H1 (cell line): ENCODE results near the gene RAB11B. TPM values are rescaled to one million over a fixed set of nuclear protein-coding genes. Genes with fewer than 3 reads are reported as not detected.

Experiments used
- CTCF ChIA-PET: fragments of 300-600 bp; sonication (Branson Sonifier 250); formaldehyde crosslinking; loops from one replicate; lab custom pipeline; 2021; ENCODE audit not compliant: partially characterized antibody; lab: Charles Lee
- POLR2A ChIA-PET: fragments of 300-600 bp; sonication (Branson Sonifier 250); formaldehyde crosslinking; loops from one replicate; lab custom pipeline; 2021; ENCODE audit warnings: inconsistent platforms; ENCODE audit not compliant: partially characterized antibody; lab: Charles Lee
- DNase-seq, 2 experiments: peaks; one replicate each; pipeline versions ENCODE4 v3.0.0 to v3.0.0-alpha.2; 2010 to 2022; ENCODE audit warnings: low spot score in 2 of 2, low read depth in 1 of 2, mixed read lengths in 1 of 2
- FAIRE-seq: peaks from 2 replicates; lab custom pipeline; 2011; peaks lifted over from hg19 to GRCh38; lab: Jason Lieb, UNC
- H2AFZ ChIP-seq: 2 replicates; pipeline ENCODE4 v1.8.1; 2012; ENCODE audit warnings: low read length, inconsistent platforms
- H2AK5ac ChIP-seq: 2 replicates; pipeline ENCODE4 v1.6.1; 2013; ENCODE audit warnings: low read depth, low read length
- H2BK120ac ChIP-seq: replicated peaks from 2 replicates; pipeline ENCODE3; 2013; ENCODE audit warnings: low read depth, low read length, inconsistent platforms
- H2BK12ac ChIP-seq: 2 replicates; pipeline ENCODE4 v1.6.1; 2013; ENCODE audit warnings: low read depth, low read length
- H2BK15ac ChIP-seq: 2 replicates; pipeline ENCODE4 v1.6.1; 2013; ENCODE audit warnings: low read length
- H2BK20ac ChIP-seq: 2 replicates; pipeline ENCODE4 v1.6.1; 2013; ENCODE audit warnings: low read length
- H2BK5ac ChIP-seq: 2 replicates; pipeline ENCODE4 v1.6.1; 2013; ENCODE audit warnings: low read depth, low read length
- H3K14ac ChIP-seq: 2 replicates; pipeline ENCODE4 v1.6.1; 2013; ENCODE audit warnings: inconsistent platforms; ENCODE audit not compliant: insufficient read length
- H3K18ac ChIP-seq: 2 replicates; pipeline ENCODE4 v1.6.1; 2013; ENCODE audit warnings: low read length; ENCODE audit errors: extremely low read depth
- H3K23ac ChIP-seq: 2 replicates; pipeline ENCODE4 v1.6.1; 2013; ENCODE audit warnings: inconsistent platforms; ENCODE audit not compliant: insufficient read length
- H3K23me2 ChIP-seq: 2 replicates; pipeline ENCODE4 v1.6.1; 2013; ENCODE audit warnings: low read depth, low read length
- H3K27ac ChIP-seq: 2 replicates; pipeline ENCODE4 v1.6.1; 2011; ENCODE audit warnings: low read depth, low read length, inconsistent platforms
- H3K27me3 ChIP-seq, 4 experiments: replicated peaks in 1 of 4; 1 replicate in 1 of 4; 2 replicates in 3 of 4; pipeline versions ENCODE4 v1.6.1 to v1.8.1; 2011 to 2013; ENCODE audit warnings: low read length in 3 of 4, mild to moderate bottlenecking in 3 of 4, inconsistent platforms in 2 of 4, mixed read lengths in 2 of 4, moderate library complexity in 1 of 4; ENCODE audit not compliant: control insufficient read depth in 3 of 4, insufficient read depth in 3 of 4; ENCODE audit errors: extremely low read depth in 1 of 4
- H3K36me3 ChIP-seq, 4 experiments: 2 replicates each; pipeline versions ENCODE4 v1.6.1 to v1.8.1; 2011 to 2013; ENCODE audit warnings: mild to moderate bottlenecking in 4 of 4, low read length in 3 of 4, moderate library complexity in 2 of 4, control low read depth in 1 of 4, inconsistent platforms in 1 of 4; ENCODE audit not compliant: insufficient read depth in 4 of 4, control insufficient read depth in 2 of 4
- H3K4ac ChIP-seq: replicated peaks from 2 replicates; pipeline ENCODE3; 2013; ENCODE audit warnings: low read length, low read depth, mixed read lengths, inconsistent platforms; ENCODE audit not compliant: insufficient read length
- H3K4me1 ChIP-seq, 4 experiments: replicated peaks in 1 of 4; 1 replicate in 1 of 4; 2 replicates in 3 of 4; pipeline versions ENCODE4 v1.6.1 to v1.8.1; 2011 to 2013; ENCODE audit warnings: low read length in 3 of 4, inconsistent platforms in 2 of 4, mixed read lengths in 1 of 4; ENCODE audit not compliant: insufficient read depth in 4 of 4, control insufficient read depth in 3 of 4
- H3K4me2 ChIP-seq, 2 experiments: 2 replicates each; pipeline versions ENCODE4 v1.6.1 to v1.8.1; 2011 to 2013; ENCODE audit warnings: low read depth in 2 of 2, low read length in 2 of 2, control low read depth in 1 of 2, inconsistent platforms in 1 of 2, mild to moderate bottlenecking in 1 of 2; ENCODE audit not compliant: insufficient read depth in 1 of 2
- H3K4me3 ChIP-seq, 4 experiments: fragments of 200-600, 300-600 bp in 1 of 4; sonication (generic), shearing (Covaris generic), sonication (Bioruptor Twin) in 1 of 4; 2 replicates each; pipeline versions ENCODE4 v1.5.1 to v1.8.1; 2011 to 2016; ENCODE audit warnings: low read length in 4 of 4, low read depth in 3 of 4, control low read depth in 2 of 4, inconsistent platforms in 2 of 4, mild to moderate bottlenecking in 2 of 4, mixed read lengths in 1 of 4, moderate library complexity in 1 of 4; ENCODE audit not compliant: insufficient read depth in 2 of 4; ENCODE audit errors: extremely low read depth in 1 of 4
- H3K56ac ChIP-seq: replicated peaks from 2 replicates; pipeline ENCODE3; 2013; ENCODE audit warnings: low read depth, mild to moderate bottlenecking, mixed read lengths, low read length, inconsistent platforms; ENCODE audit not compliant: insufficient read length
- H3K79me1 ChIP-seq: 2 replicates; pipeline ENCODE4 v1.6.1; 2013; ENCODE audit warnings: low read depth, low read length, control low read depth
- H3K79me2 ChIP-seq, 2 experiments: 2 replicates each; pipeline versions ENCODE4 v1.6.1 to v1.8.1; 2012 to 2013; ENCODE audit warnings: low read length in 2 of 2, mild to moderate bottlenecking in 2 of 2, inconsistent platforms in 1 of 2; ENCODE audit not compliant: insufficient read depth in 2 of 2, control insufficient read depth in 1 of 2
- H3K9ac ChIP-seq, 4 experiments: replicated peaks in 1 of 4; 1 replicate in 1 of 4; 2 replicates in 3 of 4; pipeline versions ENCODE4 v1.6.1 to v1.8.1; 2011 to 2013; ENCODE audit warnings: low read depth in 3 of 4, low read length in 3 of 4, control low read depth in 2 of 4, mild to moderate bottlenecking in 2 of 4, moderate library complexity in 2 of 4, inconsistent platforms in 1 of 4; ENCODE audit errors: extremely low read depth in 1 of 4
- H3K9me3 ChIP-seq, 2 experiments: 2 replicates each; pipeline versions ENCODE4 v1.6.1 to v1.8.1; 2012 to 2013; ENCODE audit warnings: mild to moderate bottlenecking in 2 of 2, moderate library complexity in 2 of 2, control low read depth in 1 of 2, inconsistent platforms in 1 of 2, low read depth in 1 of 2, low read length in 1 of 2, mixed read lengths in 1 of 2; ENCODE audit not compliant: insufficient read depth in 2 of 2
- H4K20me1 ChIP-seq, 2 experiments: replicated peaks in 1 of 2; 2 replicates each; pipeline versions ENCODE3 to v1.8.1; 2011 to 2013; ENCODE audit warnings: inconsistent platforms in 2 of 2, low read length in 2 of 2, mild to moderate bottlenecking in 1 of 2; ENCODE audit not compliant: insufficient read depth in 2 of 2, control insufficient read depth in 1 of 2
- H4K5ac ChIP-seq: 2 replicates; pipeline ENCODE4 v1.6.1; 2013; ENCODE audit warnings: low read length, low read depth, mixed read lengths, inconsistent platforms; ENCODE audit not compliant: insufficient read length
- H4K8ac ChIP-seq: 2 replicates; pipeline ENCODE4 v1.8.0; 2013; ENCODE audit warnings: mild to moderate bottlenecking, moderate library complexity, low read length, inconsistent platforms; ENCODE audit not compliant: insufficient read depth; ENCODE audit errors: extremely low read depth
- H4K91ac ChIP-seq: replicated peaks from 2 replicates; pipeline ENCODE3; 2013; ENCODE audit warnings: low read length, mixed read lengths, inconsistent platforms; ENCODE audit not compliant: insufficient read length
- BACH1 ChIP-seq: IDR thresholded peaks from 2 replicates; pipeline ENCODE4 v1.6.1; 2012; ENCODE audit warnings: low read length, improper control_type of control experiment
- CBX5 ChIP-seq: fragments of 300-800, 300-1000 bp; sonication (generic); IDR thresholded peaks from 2 replicates; pipeline ENCODE4 v1.7.1; 2016; ENCODE audit warnings: antibody characterized with exemption, low read length, low read depth
- CEBPB ChIP-seq: IDR thresholded peaks from 2 replicates; pipeline ENCODE4 v1.6.1; 2012; ENCODE audit warnings: low read depth, low read length
- CHD1 ChIP-seq: IDR thresholded peaks from 2 replicates; pipeline ENCODE4 v1.6.1; 2012; ENCODE audit warnings: low read depth, low read length, improper control_type of control experiment
- CTBP2 ChIP-seq: IDR thresholded peaks from 2 replicates; pipeline ENCODE4 v1.7.0; 2011; ENCODE audit warnings: borderline replicate concordance, mild to moderate bottlenecking, moderate library complexity, mixed read lengths, low read length; ENCODE audit not compliant: insufficient read depth, insufficient read length
- JUND ChIP-seq: IDR thresholded peaks from 2 replicates; pipeline ENCODE4 v1.6.1; 2011; ENCODE audit warnings: mild to moderate bottlenecking, improper control_type of control experiment, low read length
- KDM1A ChIP-seq: fragments of 200-600, 300-600 bp; sonication (generic); IDR thresholded peaks from 2 replicates; pipeline ENCODE4 v1.7.1; 2016; ENCODE audit warnings: mild to moderate bottlenecking, low read length, borderline replicate concordance
- MAX ChIP-seq: IDR thresholded peaks from 2 replicates; pipeline ENCODE4 v1.6.1; 2012; ENCODE audit warnings: inconsistent platforms
- NRF1 ChIP-seq: IDR thresholded peaks from 2 replicates; pipeline ENCODE4 v1.6.1; 2011; ENCODE audit warnings: mild to moderate bottlenecking, low read depth, low read length, improper control_type of control experiment
- PHF8 ChIP-seq: fragments of 200-600 bp; sonication (generic); conservative IDR thresholded peaks from 2 replicates; pipeline ENCODE4 v1.7.1; 2012; ENCODE audit warnings: low read depth, mild to moderate bottlenecking, inconsistent platforms, low read length, moderate library complexity
- POLR2A ChIP-seq, 2 experiments: IDR thresholded peaks; 1 replicate in 1 of 2; 2 replicates in 1 of 2; pipeline ENCODE4 v1.6.1; 2011; ENCODE audit warnings: low read depth in 2 of 2, low read length in 2 of 2, mild to moderate bottlenecking in 2 of 2; ENCODE audit errors: control extremely low read depth in 1 of 2
- RFX5 ChIP-seq: IDR thresholded peaks from 2 replicates; pipeline ENCODE4 v1.6.1; 2011; ENCODE audit warnings: low read depth, low read length, improper control_type of control experiment, borderline replicate concordance
- SP2 ChIP-seq: IDR thresholded peaks from 2 replicates; pipeline ENCODE4 v1.6.1; 2012; ENCODE audit warnings: mild to moderate bottlenecking, low read length, inconsistent platforms
- SP4 ChIP-seq: IDR thresholded peaks from 2 replicates; pipeline ENCODE4 v1.6.1; 2012; ENCODE audit warnings: low read length, inconsistent platforms
- YY1 ChIP-seq: IDR thresholded peaks from 2 replicates; pipeline ENCODE4 v1.6.1; 2011; ENCODE audit warnings: low read depth, mild to moderate bottlenecking, low read length
- WGBS, 2 experiments: shearing (Covaris generic) in 1 of 2; methylation state at CpG; one replicate each; pipeline versions ENCODE4 v1.1.6 to v1.1.7; 2013 to 2015; ENCODE audit warnings: low lambda C conversion rate in 2 of 2, mixed read lengths in 2 of 2, inconsistent platforms in 1 of 2, low coverage in 1 of 2, missing lambda C conversion rate in 1 of 2; ENCODE audit not compliant: insufficient replicate concordance in 2 of 2, insufficient coverage in 1 of 2, insufficient read length in 1 of 2; ENCODE audit errors: extremely low coverage in 1 of 2, missing lambda C conversion rate in 1 of 2; 5-methylcytosine and 5-hydroxymethylcytosine counted together
- polyA plus RNA-seq, 7 experiments: library from polyadenylated mRNA; depleted of rRNA in 3 of 7; stranded (reverse) in 5 of 7; unstranded in 2 of 7; fragments of >200 nt in 5 of 7; fragments of 200-250 nt in 2 of 7; gene quantifications; 1 replicate in 5 of 7; 2 replicates in 1 of 7; 4 replicates in 1 of 7; pipeline versions ENCODE4 v1.2.1 to v1.2.3, GENCODE V29; 2011 to 2013; ENCODE audit warnings: missing spikeins in 2 of 7, mixed read lengths in 2 of 7
- total RNA-seq: library from RNA; stranded (reverse); fragmentation: NEBNext Ultra II Directional; extraction: Animal tissue kit (Norgen Biotek cat#: 25700); gene quantifications from 2 replicates; pipeline ENCODE4 v1.2.1, GENCODE V29; 2021

RAB11B gene
- total and polyA plus RNA-seq, 2 of the 8 experiments (the other 6 are each of a cell fraction or from before 2014, with no cell fraction given): 50.2 to 85.8 TPM

- Histone ChIP-seq H2BK120ac (no peak overlapping the region), H4K91ac (no peak overlapping the region), H3K4me2 (no peak overlapping the region), H3K4me1 (peaks cover 0 to 3% (median 3%) of the 10 kb centered on the region in 4 experiments; a peak in 5 of 7 replicates), H4K20me1 (no peaks in the 10 kb centered on the region), H3K9me3 (no peaks in the 10 kb centered on the region), H3K56ac (no peak overlapping the region), H3K18ac (no peak overlapping the region), H4K8ac (no peak overlapping the region; the same call in 1 of the 2 replicates), H3K9ac (no peak overlapping the region), H2BK12ac (no peak overlapping the region), H3K23me2 (no peaks in the 10 kb centered on the region), H3K4me3 (no peak overlapping the region), H2AFZ (no peak overlapping the region), H2BK5ac (no peak overlapping the region), H3K79me1 (no peaks in the 10 kb centered on the region), H3K79me2 (no peaks in the 10 kb centered on the region), H3K23ac (no peak overlapping the region), H3K36me3 (no peaks in the 10 kb centered on the region), H2BK15ac (no peak overlapping the region), H2BK20ac (no peak overlapping the region), H3K14ac (no peak overlapping the region), H3K27me3 (no peaks in the 10 kb centered on the region), H4K5ac (no peak overlapping the region), H3K27ac (no peak overlapping the region), H2AK5ac (peak overlapping the region; percentile 53; the same call in 1 of the 2 replicates), H3K4ac (no peak overlapping the region)
- ChIA-PET POLR2A (interaction anchor here (0.8 to 2.4 kb wide), 4 partner anchors 10 to 56 kb away, joined by 3 to 9 read pairs (median 4); no protein-coding TSS in a partner anchor), CTCF (interaction anchor here (0.6 to 2.3 kb wide), 9 partner anchors 10 to 142 kb away, joined by 3 to 9 read pairs (median 3); no protein-coding TSS in a partner anchor)
- FAIRE-seq (no peak), DNase-seq (no peak)
- 95% methylated on average over 12 of the region's 12 CpGs; no CpG with 5 or more reads in 1 of the 2 experiments for WGBS, 2 experiments
- TF ChIP-seq CBX5: no peak
- TF ChIP-seq NRF1: no peak
- no peak for TF ChIP-seq CHD1
- TF ChIP-seq JUND: no peak
- TF ChIP-seq PHF8: no peak
- TF ChIP-seq YY1: no peak
- no peak for TF ChIP-seq POLR2A (IDR thresholded peaks at IDR 0.05; ENCODE audit: control extremely low read depth in 1 of 2, low read depth in 2 of 2, low read length in 2 of 2)
- no peak for TF ChIP-seq SP4
- no peak for TF ChIP-seq KDM1A
- no peak for TF ChIP-seq MAX
- TF ChIP-seq RFX5: no peak
- TF ChIP-seq CTBP2: no peak
- no peak for TF ChIP-seq CEBPB
- TF ChIP-seq BACH1: no peak
- TF ChIP-seq SP2: no peak
Measured at GRCh38 chr19:8438236-8438635, 48.1 kb downstream of the RAB11B start.
